ENCODE data around the gene REX1BD. TPM values are rescaled to one million over a fixed set of nuclear protein-coding genes. Genes with fewer than 3 reads are reported as not detected.
A peak's percentile ranks its signal among the peaks of the same experiment; 100 is the strongest.

Gene REX1BD
- total and polyA plus RNA-seq, 2 donors (not counting 1 experiment from before 2014, with no cell fraction given): 90.9 to 164 TPM

- POLR2A ChIA-PET: interaction anchor here (0.6 to 3.4 kb wide), 3 partner anchors 10 to 31 kb away, joined by 4 to 16 read pairs (median 5); partner anchors contain the start of genes ELL and UBA52
- ATAC-seq (ENCODE audit: low read depth) (no peak), DNase-seq (no peak)
- Histone ChIP-seq H3K79me2 (ENCODE audit: control insufficient read depth, insufficient read depth, low read length) (peaks cover 20% of the 10 kb centered on the region), H3K36me3 (replicated peaks in 1 of 2; ENCODE audit: control extremely low read depth in 1 of 2, control insufficient read depth in 1 of 2, extremely low read depth in 1 of 2, insufficient read depth in 2 of 2, low read length in 1 of 2) (peaks cover 2 to 36% of the 10 kb centered on the region in 2 experiments), H3K4me2 (replicated peaks; ENCODE audit: low read depth, low read length, poor library complexity, severe bottlenecking) (no peak overlapping the region), H3K4me1 (ENCODE audit: control insufficient read depth in 2 of 2, insufficient read depth in 2 of 2, low read length in 2 of 2) (peaks cover 14 to 20% of the 10 kb centered on the region in 2 donors), H3K9ac (ENCODE audit: low read length) (no peak overlapping the region), H3K4me3 (ENCODE audit: control extremely low read depth in 1 of 5, extremely low read depth in 1 of 5, insufficient read depth in 1 of 5, low read depth in 2 of 5, low read length in 4 of 5) (no peak overlapping the region), H2AFZ (ENCODE audit: insufficient read depth, low read depth, low read length, poor library complexity, severe bottlenecking) (no peak overlapping the region), H3K9me3 (ENCODE audit: control extremely low read depth in 1 of 3, control insufficient read depth in 2 of 3, insufficient read depth in 1 of 3, low read length in 2 of 3) (no peaks in the 10 kb centered on the region), H4K20me1 (ENCODE audit: control insufficient read depth, insufficient read depth, low read length, poor library complexity, severe bottlenecking) (no peaks in the 10 kb centered on the region), H3K27ac (ENCODE audit: low read length in 2 of 2) (no peak overlapping the region), H3K27me3 (replicated peaks in 1 of 4; ENCODE audit: control extremely low read depth in 1 of 4, control insufficient read depth in 3 of 4, insufficient read depth in 4 of 4, low read length in 3 of 4) (no peaks in the 10 kb centered on the region)
- Mint-ChIP-seq H3K27ac (peak overlapping the region; percentile 32), H3K9me3 (ENCODE audit: insufficient read depth) (no peaks in the 10 kb centered on the region), H3K27me3 (no peaks in the 10 kb centered on the region), H3K4me3 (peak overlapping the region; percentile 50), H3K4me1 (peaks cover 20% of the 10 kb centered on the region)
- intact Hi-C loops (cut with micrococcal nuclease): loop anchor here (5.0 kb wide), 1 partner anchor 46 kb away; the partner anchor contains the start of gene REX1BD
- WGBS (ENCODE audit: insufficient coverage): 96% methylated on average over 19 of the region's 21 CpGs
- no peak for TF ChIP-seq EZH2 (IDR thresholded peaks at IDR 0.05; ENCODE audit: borderline replicate concordance, insufficient read depth, low read depth, low read length, poor library complexity, severe bottlenecking)
- no peak for TF ChIP-seq CTCF (IDR thresholded peaks at IDR 0.05)
- CTCF ChIA-PET: no interaction called here
Observed at GRCh38 chr19:18541258-18541991, 47.2 kb upstream of the REX1BD start.

Measured in B cell (primary cell).